ENCODE data around the gene MED17. TPM values are rescaled to one million over a fixed set of nuclear protein-coding genes. Genes with fewer than 3 reads are reported as not detected.

Gene MED17
- total and polyA plus RNA-seq, 10 of the 15 experiments (the other 5 are each of a cell fraction or from before 2014, with no cell fraction given): 7.3 to 38.7 (median 28.3) TPM

GRCh38 chr11:93741094-93741881 lies 42.8 kb upstream of the MED17 start, which contains the start of the genes C11orf54 and TAF1D (continued):
- TF ChIP-seq, protein P1, sequence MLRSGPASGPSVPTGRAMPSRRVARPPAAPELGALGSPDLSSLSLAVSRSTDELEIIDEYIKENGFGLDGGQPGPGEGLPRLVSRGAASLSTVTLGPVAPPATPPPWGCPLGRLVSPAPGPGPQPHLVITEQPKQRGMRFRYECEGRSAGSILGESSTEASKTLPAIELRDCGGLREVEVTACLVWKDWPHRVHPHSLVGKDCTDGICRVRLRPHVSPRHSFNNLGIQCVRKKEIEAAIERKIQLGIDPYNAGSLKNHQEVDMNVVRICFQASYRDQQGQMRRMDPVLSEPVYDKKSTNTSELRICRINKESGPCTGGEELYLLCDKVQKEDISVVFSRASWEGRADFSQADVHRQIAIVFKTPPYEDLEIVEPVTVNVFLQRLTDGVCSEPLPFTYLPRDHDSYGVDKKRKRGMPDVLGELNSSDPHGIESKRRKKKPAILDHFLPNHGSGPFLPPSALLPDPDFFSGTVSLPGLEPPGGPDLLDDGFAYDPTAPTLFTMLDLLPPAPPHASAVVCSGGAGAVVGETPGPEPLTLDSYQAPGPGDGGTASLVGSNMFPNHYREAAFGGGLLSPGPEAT (IDR thresholded peaks at IDR 0.05; ENCODE audit: low read depth): 0 out of 2 replicates have a peak, but pooled peaks have one; percentile 64
- TF ChIP-seq IKZF1 (conservative IDR thresholded peaks at IDR 0.05) (peak; percentile 59), CBX5 (IDR thresholded peaks at IDR 0.05; ENCODE audit: low read depth) (peak; percentile 72; the same call in 1 of the 2 replicates), RB1 (IDR thresholded peaks at IDR 0.05; ENCODE audit: borderline replicate concordance) (peak; percentile 56; the same call in 1 of the 2 replicates), POU2F2 (IDR thresholded peaks at IDR 0.05; ENCODE audit: borderline replicate concordance, low read depth, low read length) (peak; percentile 89; the same call in 2 of the 3 replicates), SMAD5 (IDR thresholded peaks at IDR 0.05; ENCODE audit: low read depth) (peak; percentile 97), CHD2 (IDR thresholded peaks at IDR 0.05; ENCODE audit: borderline replicate concordance, low read depth, low read length) (peak; percentile 97), CBFB (IDR thresholded peaks at IDR 0.05; ENCODE audit: low read depth) (peak; percentile 97)

GRCh38 chr11:93741882-93742226 lies 42.2 kb upstream of the MED17 start:
- ChIA-PET CTCF (interaction anchor here (0.7 to 4.5 kb wide), 7 partner anchors 9 to 89 kb away, joined by 3 to 36 read pairs (median 4); partner anchors contain the start of genes CEP295 and MED17), RAD21 (ENCODE audit: unreplicated experiment) (interaction anchor here (1.5 to 4.1 kb wide), 6 partner anchors 12 to 80 kb away, joined by 6 to 40 read pairs (median 11); partner anchors contain the start of genes CEP295 and MED17), POLR2A (interaction anchor here (0.6 to 6.4 kb wide), 15 partner anchors 9 to 849 kb away, joined by 3 to 85 read pairs (median 4); partner anchors contain the start of genes CEP295 and MED17), SMC1A (ENCODE audit: uncharacterized antibody, unreplicated experiment) (interaction anchor here (0.7 to 7.8 kb wide), 8 partner anchors 9 to 200 kb away, joined by 3 to 74 read pairs (median 4); partner anchors contain the start of genes CEP295 and MED17)
- H2AFZ ChIP-seq (ENCODE audit: control insufficient read depth, low read depth, low read length): peak overlapping the region; percentile 88
- peak in 1 of 2 experiments; percentile 14; a peak in 1 of 4 replicates for TF ChIP-seq IKZF2 (IDR thresholded peaks at IDR 0.05)
- TF ChIP-seq, protein P2, sequence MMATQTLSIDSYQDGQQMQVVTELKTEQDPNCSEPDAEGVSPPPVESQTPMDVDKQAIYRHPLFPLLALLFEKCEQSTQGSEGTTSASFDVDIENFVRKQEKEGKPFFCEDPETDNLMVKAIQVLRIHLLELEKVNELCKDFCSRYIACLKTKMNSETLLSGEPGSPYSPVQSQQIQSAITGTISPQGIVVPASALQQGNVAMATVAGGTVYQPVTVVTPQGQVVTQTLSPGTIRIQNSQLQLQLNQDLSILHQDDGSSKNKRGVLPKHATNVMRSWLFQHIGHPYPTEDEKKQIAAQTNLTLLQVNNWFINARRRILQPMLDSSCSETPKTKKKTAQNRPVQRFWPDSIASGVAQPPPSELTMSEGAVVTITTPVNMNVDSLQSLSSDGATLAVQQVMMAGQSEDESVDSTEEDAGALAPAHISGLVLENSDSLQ (IDR thresholded peaks at IDR 0.05): no peak
- TF ChIP-seq HDAC2 (IDR thresholded peaks at IDR 0.05): no peak
- TF ChIP-seq SPI1 (IDR thresholded peaks at IDR 0.05; ENCODE audit: borderline replicate concordance, insufficient read depth, low read depth, low read length): no peak
- TF ChIP-seq ETV6 (conservative IDR thresholded peaks at IDR 0.05 in 1 of 2, IDR thresholded peaks at IDR 0.05 in 1 of 2; ENCODE audit: borderline replicate concordance in 1 of 2, low read depth in 1 of 2): 0 out of 4 replicates have a peak, but pooled peaks of 1 of the 2 experiments have one; percentile 9
- TF ChIP-seq, protein P1 (IDR thresholded peaks at IDR 0.05; ENCODE audit: low read depth): no peak
- 0 out of 2 replicates have a peak, but pooled peaks have one; percentile 5 for TF ChIP-seq MTA2 (IDR thresholded peaks at IDR 0.05; ENCODE audit: low read depth)
- 0 out of 2 replicates have a peak, but pooled peaks have one; percentile 1 for TF ChIP-seq TCF12 (IDR thresholded peaks at IDR 0.05; ENCODE audit: low read depth, low read length)
- TF ChIP-seq IRF4 (IDR thresholded peaks at IDR 0.05; ENCODE audit: low read depth, low read length): peak; percentile 7; the same call in 1 of the 2 replicates
- 2% methylated on average over 8 of the region's 8 CpGs for WGBS (ENCODE audit: insufficient coverage, insufficient replicate concordance, low lambda C conversion rate, missing lambda C conversion rate)
- peak overlapping the region; percentile 100 for H3K9ac ChIP-seq (ENCODE audit: control insufficient read depth, insufficient read depth, low read length)
- peaks cover 0 to 9% of the 10 kb centered on the region in 2 experiments for H3K36me3 ChIP-seq (ENCODE audit: control insufficient read depth in 2 of 2, insufficient read depth in 2 of 2, low read length in 1 of 2)
- no peaks in the 10 kb centered on the region; the same call in none of the 2 replicates for H3K4me1 ChIP-seq (ENCODE audit: control insufficient read depth, insufficient read depth, low read length)
- TSS peak; percentile 95 for BruUV-seq (replicated peaks)
- ATAC-seq (peak; percentile 8), DNase-seq (ENCODE audit: low read depth, low spot score) (no peak), FAIRE-seq (no peak)
- H3K79me2 ChIP-seq (ENCODE audit: control insufficient read depth, insufficient read depth, low read length): peaks cover 66% of the 10 kb centered on the region
- H3K27ac ChIP-seq (ENCODE audit: control insufficient read depth, insufficient read depth): peak overlapping the region; percentile 91
- intact Hi-C loops (cut with micrococcal nuclease; ENCODE audit: unreplicated experiment): loop anchor here (1.0 to 5.0 kb wide), 2 partner anchors 42 to 200 kb away; partner anchors contain the start of genes MED17 and SMCO4
- peak overlapping the region; percentile 76 for H3K4me3 ChIP-seq
- in situ Hi-C loops (cut with MboI): no loop called here
- no peaks in the 10 kb centered on the region for H4K20me1 ChIP-seq (ENCODE audit: control insufficient read depth, insufficient read depth)
- H3K9me3 ChIP-seq (replicated peaks; ENCODE audit: control insufficient read depth, insufficient read depth, low read length): no peaks in the 10 kb centered on the region
- peak overlapping the region; percentile 72 for H3K4me2 ChIP-seq (ENCODE audit: control insufficient read depth, insufficient read depth)
- no peaks in the 10 kb centered on the region for H3K27me3 ChIP-seq (replicated peaks in 1 of 2; ENCODE audit: control insufficient read depth in 2 of 2, insufficient read depth in 2 of 2, low read length in 1 of 2)

Data from GM12878 (cell line).